ENCODE measurements around the gene PPP1R27.
A peak's percentile ranks its signal among the peaks of the same experiment; 100 is the strongest.

Gene PPP1R27

DNA sequence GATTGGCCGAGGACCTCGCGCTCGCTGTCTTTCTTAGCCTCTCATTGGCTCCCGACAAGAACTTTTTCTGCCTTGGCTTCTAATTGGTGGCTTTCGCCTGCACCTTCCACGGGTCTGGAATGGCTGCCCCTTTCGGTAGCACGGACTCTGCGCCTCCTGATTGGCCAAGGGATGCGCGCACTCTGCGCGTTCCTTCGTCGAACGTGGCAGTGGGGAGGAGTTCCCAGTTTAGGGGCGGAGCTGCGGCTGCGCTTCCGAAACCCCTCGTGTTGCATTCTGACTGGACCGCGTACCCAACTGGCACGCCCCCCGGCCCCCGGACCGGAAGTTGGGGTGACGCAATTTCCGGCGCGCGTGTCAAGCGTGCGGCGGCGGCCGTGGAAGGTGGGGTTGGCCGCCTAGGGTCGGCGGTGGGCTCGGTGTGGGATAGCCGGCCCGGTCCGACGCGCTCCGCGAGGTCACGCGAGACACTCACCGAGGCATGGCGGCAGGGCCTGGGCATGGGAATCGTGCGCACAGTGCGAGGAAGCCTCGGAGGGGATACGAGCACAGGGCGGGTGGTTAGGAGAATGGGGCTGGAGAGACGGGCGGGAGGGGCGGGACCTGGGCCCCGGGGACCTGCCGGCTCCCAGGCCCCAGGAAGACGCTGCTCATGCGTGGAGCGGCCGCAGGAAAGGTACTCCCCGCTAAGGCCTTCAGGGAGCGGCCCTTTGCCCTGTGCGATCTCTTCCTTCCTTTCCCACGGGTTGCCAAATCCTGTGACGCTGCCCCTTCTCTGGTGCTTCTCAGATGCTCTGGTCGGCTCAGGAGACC, 26.1 kb upstream of the PPP1R27 start:
- H3K36me3 ChIP-seq (ENCODE audit: control insufficient read depth, insufficient read depth, low read length) = peaks cover 13% of the 10 kb centered on the region
- H3K4me3 ChIP-seq (ENCODE audit: insufficient read depth, low read depth, low read length, poor library complexity, severe bottlenecking) = peak overlapping the region; percentile 52
- DNase-seq = peak; percentile 99
- peak overlapping the region; percentile 93 for H3K27ac ChIP-seq (ENCODE audit: insufficient read depth, low read length, poor library complexity, severe bottlenecking)
- H3K27me3 ChIP-seq (replicated peaks; ENCODE audit: control insufficient read depth, insufficient read depth, low read length, poor library complexity, severe bottlenecking) = no peaks in the 10 kb centered on the region
- no peaks in the 10 kb centered on the region for H3K9me3 ChIP-seq (ENCODE audit: control insufficient read depth, low read length)
- H3K4me1 ChIP-seq (ENCODE audit: control insufficient read depth, insufficient read depth, low read length, poor library complexity, severe bottlenecking) = peaks cover 15% of the 10 kb centered on the region

DNA sequence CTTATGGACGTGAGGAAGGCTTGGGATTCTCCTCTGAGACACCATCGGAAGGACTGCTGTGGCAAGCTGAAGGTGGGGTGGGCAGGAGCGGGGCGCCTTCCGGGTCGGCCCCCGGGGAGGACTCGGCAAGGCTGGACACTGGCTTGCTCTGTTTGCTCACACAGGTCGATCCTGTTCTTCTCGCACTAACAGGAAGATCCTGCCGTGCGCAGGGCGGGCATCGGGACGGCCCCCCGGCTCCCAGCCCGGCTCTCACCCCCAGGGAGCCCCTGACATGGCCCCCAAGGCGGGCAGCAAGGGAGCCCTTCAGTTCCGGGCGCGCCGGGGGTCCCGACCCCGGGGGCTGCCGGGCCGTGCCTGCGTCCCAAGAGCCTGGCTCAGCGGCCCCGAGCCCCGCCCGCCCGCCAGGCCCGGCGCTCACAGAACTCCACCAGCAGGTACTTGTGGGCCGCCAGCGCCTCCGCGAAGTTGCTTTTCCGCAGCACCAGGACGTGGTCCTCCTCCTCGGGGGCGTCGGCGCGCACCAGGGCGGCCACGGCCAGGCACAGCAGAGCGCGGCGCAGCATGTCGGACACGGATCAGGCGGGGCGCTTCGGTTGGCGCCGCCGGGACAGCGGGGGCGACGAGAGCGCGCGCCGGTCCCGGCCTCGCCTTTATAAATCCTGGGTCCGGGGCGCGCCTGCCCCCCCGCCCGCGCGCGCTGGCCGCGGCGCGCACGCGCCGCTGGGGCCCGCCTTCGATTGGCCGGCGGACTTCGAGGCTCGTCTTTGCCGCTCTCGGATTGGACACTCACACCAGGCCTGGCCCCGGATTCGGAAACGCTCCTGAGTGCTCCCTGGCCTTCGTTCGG, 25.3 kb upstream of the PPP1R27 start, which contains the start of gene P4HB:
TSS of gene P4HB (minus strand) at position 630 of the 850 bp plus-strand sequence. CDS start at position 566, 64 bp downstream.
- peak within 1 kb of the TSS; percentile 93 for H3K27ac ChIP-seq (ENCODE audit: insufficient read depth, low read length, poor library complexity, severe bottlenecking)
- peak within 1 kb of the TSS; percentile 64 for H3K4me3 ChIP-seq (ENCODE audit: insufficient read depth, low read depth, low read length, poor library complexity, severe bottlenecking)
- peaks cover 15% of the 10 kb centered on the region for H3K4me1 ChIP-seq (ENCODE audit: control insufficient read depth, insufficient read depth, low read length, poor library complexity, severe bottlenecking)
- peaks cover 18% of the 10 kb centered on the region for H3K36me3 ChIP-seq (ENCODE audit: control insufficient read depth, insufficient read depth, low read length)
- no peak for DNase-seq
- H3K9me3 ChIP-seq (ENCODE audit: control insufficient read depth, low read length) = no peaks in the 10 kb centered on the region
- no peaks in the 10 kb centered on the region for H3K27me3 ChIP-seq (replicated peaks; ENCODE audit: control insufficient read depth, insufficient read depth, low read length, poor library complexity, severe bottlenecking)

DNA sequence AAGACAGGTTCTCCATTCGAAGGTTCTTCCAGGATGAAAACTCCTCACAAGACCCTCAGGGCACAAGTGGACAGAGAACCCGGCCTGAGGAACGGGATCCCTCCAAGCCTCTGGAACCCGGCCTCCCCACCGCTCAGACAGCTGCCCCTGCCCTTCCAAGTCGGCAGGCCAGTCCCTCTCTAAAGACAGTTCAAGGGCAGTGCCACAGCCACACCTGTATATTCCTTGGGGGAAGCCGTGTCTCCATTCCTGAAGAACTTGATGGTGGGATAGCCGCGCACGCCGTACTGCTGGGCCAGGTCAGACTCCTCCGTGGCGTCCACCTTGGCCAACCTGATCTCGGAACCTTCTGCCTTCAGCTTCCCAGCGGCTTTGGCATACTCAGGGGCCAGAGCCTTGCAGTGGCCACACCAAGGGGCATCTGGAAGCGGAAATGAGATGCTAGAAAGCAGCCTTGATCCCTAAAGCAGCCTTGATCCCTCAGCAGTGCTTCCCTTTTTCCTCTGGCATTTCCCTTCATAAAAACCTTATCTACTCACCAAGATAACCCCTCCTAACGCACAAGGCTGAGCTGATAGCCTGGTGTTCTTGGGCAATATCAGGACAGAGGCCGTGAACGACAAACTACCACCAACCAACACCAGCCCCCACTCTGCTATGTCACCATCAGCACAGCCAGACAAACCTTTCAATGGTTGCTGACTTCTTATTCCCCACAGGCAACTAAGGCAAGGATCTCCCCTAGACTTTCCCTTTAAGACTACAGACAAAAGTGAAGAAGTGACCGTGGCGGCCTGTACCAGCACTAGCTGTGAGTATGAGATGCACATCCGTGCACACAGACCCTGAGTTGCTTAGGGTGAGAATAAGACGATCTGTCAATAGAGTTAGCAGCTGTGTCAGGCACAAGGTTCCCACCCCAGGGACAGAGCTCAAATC, 24.4 kb upstream of the PPP1R27 start:
- peaks cover 27% of the 10 kb centered on the region for H3K36me3 ChIP-seq (ENCODE audit: control insufficient read depth, insufficient read depth, low read length)
- peak overlapping the region; percentile 84 for H3K27ac ChIP-seq (ENCODE audit: insufficient read depth, low read length, poor library complexity, severe bottlenecking)
- DNase-seq = no peak
- H3K4me3 ChIP-seq (ENCODE audit: insufficient read depth, low read depth, low read length, poor library complexity, severe bottlenecking) = peak overlapping the region; percentile 64
- no peaks in the 10 kb centered on the region for H3K9me3 ChIP-seq (ENCODE audit: control insufficient read depth, low read length)
- H3K27me3 ChIP-seq (replicated peaks; ENCODE audit: control insufficient read depth, insufficient read depth, low read length, poor library complexity, severe bottlenecking) = no peaks in the 10 kb centered on the region
- H3K4me1 ChIP-seq (ENCODE audit: control insufficient read depth, insufficient read depth, low read length, poor library complexity, severe bottlenecking) = peaks cover 15% of the 10 kb centered on the region

DNA sequence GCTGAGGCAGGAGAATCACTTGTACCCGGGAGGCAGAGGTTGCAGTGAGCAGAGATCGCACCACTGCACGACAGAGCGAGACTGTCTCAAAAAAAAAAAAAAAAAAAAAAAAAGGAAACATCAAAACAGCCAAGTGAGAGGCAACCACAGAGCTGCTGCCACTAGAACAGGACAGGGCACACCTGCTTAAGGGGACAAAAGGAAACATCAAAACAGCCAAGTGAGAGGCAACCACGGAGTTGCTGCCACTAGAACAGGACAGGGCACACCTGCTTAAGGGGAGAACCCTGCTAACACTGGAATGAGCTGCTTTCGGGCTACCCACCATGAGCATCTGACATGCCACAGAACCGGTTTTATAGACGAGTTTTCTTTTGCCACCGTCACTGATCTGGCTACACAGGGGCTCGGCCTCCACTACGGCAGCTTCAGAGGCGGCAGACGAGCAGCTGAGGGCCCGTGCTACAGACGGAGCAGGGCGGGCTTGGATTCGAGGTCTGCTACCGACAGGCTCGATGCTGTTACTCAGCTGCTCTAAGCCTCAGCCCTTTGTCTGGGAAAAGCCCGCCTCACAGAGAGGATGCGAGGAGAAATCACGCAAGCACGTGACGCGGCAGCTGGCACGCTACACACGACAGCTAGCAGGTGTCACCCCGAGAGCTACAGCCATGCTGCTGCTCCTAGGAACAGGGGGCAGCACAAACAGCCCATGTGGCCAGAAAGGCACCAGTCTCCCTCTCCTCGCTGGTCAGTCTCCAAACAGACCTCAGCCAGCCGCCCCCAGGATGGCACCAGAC, 23.5 kb upstream of the PPP1R27 start:
- Histone ChIP-seq H3K9me3 (ENCODE audit: control insufficient read depth, low read length) (no peaks in the 10 kb centered on the region), H3K4me3 (ENCODE audit: insufficient read depth, low read depth, low read length, poor library complexity, severe bottlenecking) (no peak overlapping the region), H3K27ac (ENCODE audit: insufficient read depth, low read length, poor library complexity, severe bottlenecking) (no peak overlapping the region), H3K4me1 (ENCODE audit: control insufficient read depth, insufficient read depth, low read length, poor library complexity, severe bottlenecking) (peaks cover 15% of the 10 kb centered on the region), H3K27me3 (replicated peaks; ENCODE audit: control insufficient read depth, insufficient read depth, low read length, poor library complexity, severe bottlenecking) (no peaks in the 10 kb centered on the region), H3K36me3 (ENCODE audit: control insufficient read depth, insufficient read depth, low read length) (peaks cover 35% of the 10 kb centered on the region)
- no peak for DNase-seq

DNA sequence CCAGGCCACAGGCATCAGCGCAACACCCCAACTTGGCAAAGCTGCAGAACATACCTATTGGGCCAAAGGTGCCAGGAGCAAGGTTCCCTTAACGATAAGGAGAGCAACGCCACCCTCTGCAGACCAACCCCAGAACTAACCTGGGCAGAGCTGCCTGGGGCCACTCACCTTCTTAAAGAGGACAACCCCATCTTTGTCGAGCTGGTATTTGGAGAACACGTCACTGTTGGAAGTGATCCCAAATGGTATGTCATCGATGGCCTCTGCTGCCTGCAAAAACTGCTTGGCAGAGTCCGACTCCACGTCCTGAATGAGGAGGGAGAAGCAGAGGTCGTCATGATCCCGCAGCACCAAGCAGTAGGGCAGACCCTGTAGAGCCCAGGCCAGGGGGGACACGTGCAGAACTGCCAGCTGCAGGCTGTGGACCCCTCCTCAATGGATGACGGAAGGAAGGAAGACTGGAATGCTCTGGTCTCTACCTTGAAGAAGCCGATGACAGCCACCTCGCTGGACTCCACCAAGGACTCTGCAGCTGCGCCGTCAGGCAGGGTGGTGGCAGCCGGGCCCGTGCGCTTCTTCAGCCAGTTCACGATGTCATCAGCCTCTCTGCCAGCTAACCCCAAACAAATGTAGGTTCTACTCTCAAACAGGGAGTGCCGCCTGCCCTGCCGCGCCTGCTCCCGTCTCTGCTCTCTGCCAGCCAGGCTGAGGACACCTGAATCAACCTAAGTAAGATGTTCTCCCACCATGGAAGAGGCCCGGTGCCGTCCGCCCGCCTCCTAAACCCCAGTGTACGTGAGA, 20.3 kb upstream of the PPP1R27 start:
- Histone ChIP-seq H3K27ac (ENCODE audit: insufficient read depth, low read length, poor library complexity, severe bottlenecking) (no peak overlapping the region), H3K9me3 (ENCODE audit: control insufficient read depth, low read length) (no peaks in the 10 kb centered on the region), H3K36me3 (ENCODE audit: control insufficient read depth, insufficient read depth, low read length) (peaks cover 59% of the 10 kb centered on the region), H3K4me3 (ENCODE audit: insufficient read depth, low read depth, low read length, poor library complexity, severe bottlenecking) (no peak overlapping the region), H3K4me1 (ENCODE audit: control insufficient read depth, insufficient read depth, low read length, poor library complexity, severe bottlenecking) (peaks cover 12% of the 10 kb centered on the region), H3K27me3 (replicated peaks; ENCODE audit: control insufficient read depth, insufficient read depth, low read length, poor library complexity, severe bottlenecking) (no peaks in the 10 kb centered on the region)
- DNase-seq = no peak

- Histone ChIP-seq H3K4me3 (ENCODE audit: insufficient read depth, low read depth, low read length, poor library complexity, severe bottlenecking) (no peak overlapping the region), H3K36me3 (ENCODE audit: control insufficient read depth, insufficient read depth, low read length) (peaks cover 55% of the 10 kb centered on the region), H3K27ac (ENCODE audit: insufficient read depth, low read length, poor library complexity, severe bottlenecking) (no peak overlapping the region)
Measured at GRCh38 chr17:81852237-81852636, 17.4 kb upstream of the PPP1R27 start.

DNA sequence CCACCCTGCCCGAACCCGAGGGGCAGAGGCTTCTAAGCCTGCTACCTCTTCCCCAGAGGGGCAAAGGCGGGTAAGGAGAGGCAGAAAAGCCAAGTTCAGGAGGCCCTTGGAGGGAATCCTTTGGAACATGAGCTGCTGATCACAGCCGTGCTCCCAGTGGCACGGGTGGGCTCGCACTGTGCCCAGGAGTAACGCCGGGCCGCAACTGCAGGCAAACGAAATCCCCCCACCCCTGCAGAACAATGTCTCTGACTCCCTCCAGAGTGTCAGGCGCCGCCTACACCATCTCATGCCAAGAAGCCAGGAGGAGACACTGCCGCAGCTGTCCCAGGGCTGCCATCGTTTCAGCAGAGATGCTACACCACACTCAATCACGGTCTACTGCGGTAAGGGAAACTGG, 16.6 kb upstream of the PPP1R27 start:
- no peaks in the 10 kb centered on the region for H3K4me1 ChIP-seq (ENCODE audit: control insufficient read depth, insufficient read depth, low read length, poor library complexity, severe bottlenecking)
- H3K27ac ChIP-seq (ENCODE audit: insufficient read depth, low read length, poor library complexity, severe bottlenecking) = no peak overlapping the region
- peaks cover 63% of the 10 kb centered on the region for H3K36me3 ChIP-seq (ENCODE audit: control insufficient read depth, insufficient read depth, low read length)
- no peak overlapping the region for H3K4me3 ChIP-seq (ENCODE audit: insufficient read depth, low read depth, low read length, poor library complexity, severe bottlenecking)
- no peaks in the 10 kb centered on the region for H3K27me3 ChIP-seq (replicated peaks; ENCODE audit: control insufficient read depth, insufficient read depth, low read length, poor library complexity, severe bottlenecking)
- no peaks in the 10 kb centered on the region for H3K9me3 ChIP-seq (ENCODE audit: control insufficient read depth, low read length)
- DNase-seq = no peak

More at GRCh38 chr17:81852237-81852636, 17.4 kb upstream of the PPP1R27 start:
- H3K9me3 ChIP-seq (ENCODE audit: control insufficient read depth, low read length) = no peaks in the 10 kb centered on the region
- DNase-seq = no peak
- no peaks in the 10 kb centered on the region for H3K27me3 ChIP-seq (replicated peaks; ENCODE audit: control insufficient read depth, insufficient read depth, low read length, poor library complexity, severe bottlenecking)
- no peaks in the 10 kb centered on the region for H3K4me1 ChIP-seq (ENCODE audit: control insufficient read depth, insufficient read depth, low read length, poor library complexity, severe bottlenecking)

- H3K36me3 ChIP-seq (ENCODE audit: control insufficient read depth, insufficient read depth, low read length) = peaks cover 71% of the 10 kb centered on the region
- no peaks in the 10 kb centered on the region for H3K9me3 ChIP-seq (ENCODE audit: control insufficient read depth, low read length)
- no peaks in the 10 kb centered on the region for H3K27me3 ChIP-seq (replicated peaks; ENCODE audit: control insufficient read depth, insufficient read depth, low read length, poor library complexity, severe bottlenecking)
- DNase-seq = no peak
- H3K4me3 ChIP-seq (ENCODE audit: insufficient read depth, low read depth, low read length, poor library complexity, severe bottlenecking) = no peak overlapping the region
- no peaks in the 10 kb centered on the region for H3K4me1 ChIP-seq (ENCODE audit: control insufficient read depth, insufficient read depth, low read length, poor library complexity, severe bottlenecking)
- no peak overlapping the region for H3K27ac ChIP-seq (ENCODE audit: insufficient read depth, low read length, poor library complexity, severe bottlenecking)
Measured at GRCh38 chr17:81849457-81849856, 14.6 kb upstream of the PPP1R27 start.

Data from effector memory CD4-positive, alpha-beta T cell (primary cell).